NCI-H1105 treated with DMSO at 0.1 percent for 48 hours (cell line): Measurements from ENCODE around the gene OR10A7.
A peak's percentile ranks its signal among the peaks of the same experiment; 100 is the strongest.
"Not testable (repeated sequence)": the region's sequence is repeated elsewhere in the genome, so short reads cannot be mapped to it uniquely, and the experiment has no call there.

Source experiments
- DNase-seq: peaks from one replicate; lab custom pipeline; 2025; lab: John Stamatoyannopoulos, UW

OR10A7 gene, protein sequence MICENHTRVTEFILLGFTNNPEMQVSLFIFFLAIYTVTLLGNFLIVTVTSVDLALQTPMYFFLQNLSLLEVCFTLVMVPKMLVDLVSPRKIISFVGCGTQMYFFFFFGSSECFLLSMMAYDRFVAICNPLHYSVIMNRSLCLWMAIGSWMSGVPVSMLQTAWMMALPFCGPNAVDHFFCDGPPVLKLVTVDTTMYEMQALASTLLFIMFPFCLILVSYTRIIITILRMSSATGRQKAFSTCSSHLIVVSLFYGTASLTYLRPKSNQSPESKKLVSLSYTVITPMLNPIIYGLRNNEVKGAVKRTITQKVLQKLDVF

DNA sequence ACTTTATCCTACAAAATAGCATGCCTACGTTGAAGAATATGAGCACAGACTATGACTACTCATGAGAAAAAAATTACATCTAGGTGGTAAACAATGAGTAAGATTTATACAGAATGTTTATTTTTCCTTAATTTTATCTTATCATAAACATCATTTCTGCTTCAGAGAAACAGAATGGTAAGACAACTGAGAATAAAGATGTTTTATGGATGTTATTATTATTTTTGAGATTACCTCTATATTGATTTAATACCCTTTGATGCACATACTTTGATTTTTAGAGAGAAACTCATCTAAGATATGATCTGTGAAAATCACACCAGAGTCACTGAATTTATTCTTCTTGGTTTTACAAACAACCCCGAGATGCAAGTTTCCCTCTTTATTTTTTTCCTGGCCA lies at the start of gene OR10A7:
Gene OR10A7, plus strand, starts transcription at position 301 of the 400 bp plus-strand sequence. Its CDS starts 0 bp downstream, at position 301.
- DNase-seq: no peak

DNA sequence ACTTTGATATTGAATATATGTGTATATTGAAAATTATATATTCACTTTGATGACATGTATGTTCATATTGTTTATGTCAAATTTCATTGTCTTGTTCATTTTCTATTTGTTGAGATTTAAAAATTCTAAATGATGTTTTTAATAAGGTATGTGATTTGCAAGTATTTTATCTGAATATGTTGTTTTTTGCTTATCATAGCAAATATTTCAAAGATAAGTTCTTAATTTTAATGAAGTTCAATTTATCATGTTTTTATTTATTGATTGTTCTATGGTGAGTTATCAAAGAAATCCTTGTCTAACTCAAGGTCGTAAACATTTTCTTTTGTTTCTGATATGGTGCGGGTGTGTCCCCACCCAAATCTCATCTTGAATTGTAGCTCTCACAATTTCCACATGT lies 49.4 kb upstream of the OR10A7 start:
- DNase-seq: no peak

DNA sequence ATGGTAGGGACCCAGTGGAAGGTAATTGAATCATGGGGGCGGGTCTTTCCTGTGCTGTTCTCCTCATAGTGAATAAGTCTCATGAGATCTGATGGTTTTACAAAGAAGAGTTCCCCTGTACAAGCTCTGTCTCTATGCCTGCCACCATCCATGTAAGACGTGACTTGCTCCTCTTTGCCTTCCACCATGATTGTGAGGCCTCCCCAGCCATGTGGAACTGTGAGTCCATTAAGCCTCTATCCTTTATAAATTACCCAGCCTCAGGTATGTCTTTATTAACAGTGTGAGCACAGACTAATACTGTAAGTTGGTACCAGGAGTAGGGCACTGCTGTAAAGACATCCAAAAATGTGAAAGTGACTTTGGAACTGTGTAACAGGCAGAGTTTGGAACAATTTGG lies 49.0 kb upstream of the OR10A7 start:
- DNase-seq: not testable (repeated sequence)

DNA sequence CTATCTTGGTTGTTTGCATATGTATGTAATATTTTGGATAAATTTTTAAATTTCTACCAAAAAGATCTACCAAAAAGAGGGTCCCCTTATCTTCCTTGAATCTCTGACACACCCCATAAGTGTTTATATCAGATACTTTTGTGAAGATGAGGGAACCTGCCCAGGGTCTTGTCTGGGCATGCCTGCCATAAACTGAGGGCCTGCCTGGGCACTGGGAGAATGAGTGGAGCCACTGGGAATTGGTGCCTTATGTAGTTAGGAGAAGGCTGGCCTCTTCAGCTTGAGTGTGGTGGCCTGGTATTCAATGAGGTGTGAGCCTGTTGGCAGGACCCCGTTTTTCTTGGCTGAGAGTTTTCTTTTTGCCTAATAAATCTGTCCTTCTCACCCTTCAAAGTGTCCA lies 48.1 kb upstream of the OR10A7 start:
- DNase-seq: peak; percentile 0

DNA sequence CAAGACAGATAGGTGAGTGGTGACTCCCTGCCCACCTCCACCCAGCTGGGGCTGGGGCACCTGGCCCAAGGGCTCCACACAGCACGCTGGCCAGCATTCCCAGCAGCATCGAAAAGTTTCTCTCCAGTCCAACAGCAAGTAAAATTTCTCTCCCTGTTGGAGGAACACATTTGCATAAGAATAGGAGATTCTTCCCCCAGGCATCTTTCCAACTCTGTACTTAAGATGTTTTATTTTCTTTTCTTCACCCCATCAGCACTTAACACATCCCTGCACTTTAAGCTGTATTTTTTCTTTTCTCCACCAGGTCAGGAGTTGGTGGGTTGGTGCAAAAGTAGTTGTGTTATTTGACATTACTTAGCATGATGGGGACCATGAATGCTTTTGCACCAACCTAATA lies 47.4 kb upstream of the OR10A7 start:
- DNase-seq: no peak

DNA sequence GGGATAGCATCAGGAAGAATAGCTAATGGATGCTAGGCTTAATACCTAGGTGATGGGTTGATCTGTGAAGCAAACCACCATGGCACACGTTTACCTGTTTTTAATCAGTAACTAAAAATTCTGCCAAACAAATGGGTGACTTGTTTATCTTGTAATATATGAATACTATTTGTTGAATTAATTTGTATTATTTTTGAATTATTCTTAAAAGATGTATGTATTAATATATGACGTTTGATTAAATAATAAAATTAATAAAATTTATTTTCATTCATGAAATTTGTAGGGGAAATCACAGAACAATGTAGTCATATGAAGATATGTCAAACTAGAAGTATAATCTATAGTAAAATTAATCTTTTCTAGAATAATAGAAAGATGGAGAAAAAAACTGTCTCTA lies 32.3 kb upstream of the OR10A7 start:
- no peak for DNase-seq

DNA sequence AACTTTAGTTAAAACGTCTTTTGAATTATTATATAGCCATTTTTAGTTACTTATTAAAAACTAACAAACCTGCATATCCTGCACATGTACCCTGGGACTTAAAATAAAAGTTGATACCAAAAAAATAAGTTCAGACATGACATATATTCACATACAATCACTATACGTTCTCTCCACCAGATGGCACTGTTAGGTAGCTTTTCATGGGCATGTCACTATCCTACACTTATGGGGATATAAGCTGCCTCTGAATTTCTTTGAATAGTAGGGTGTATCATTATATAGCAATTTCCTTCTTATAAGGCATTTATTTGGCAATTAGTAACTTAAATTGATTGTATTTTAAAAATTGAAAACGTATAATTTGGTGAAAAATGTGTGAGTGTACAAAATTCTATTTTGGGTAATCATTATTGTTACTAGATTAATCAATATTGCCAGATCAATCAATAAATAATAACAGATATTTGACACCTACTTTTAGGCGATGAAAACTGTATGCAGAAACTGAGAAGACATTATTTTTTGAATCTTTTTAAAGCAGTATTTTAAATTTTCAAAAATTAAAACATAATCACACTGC lies 31.8 kb upstream of the OR10A7 start:
- peak; percentile 50 for DNase-seq

DNA sequence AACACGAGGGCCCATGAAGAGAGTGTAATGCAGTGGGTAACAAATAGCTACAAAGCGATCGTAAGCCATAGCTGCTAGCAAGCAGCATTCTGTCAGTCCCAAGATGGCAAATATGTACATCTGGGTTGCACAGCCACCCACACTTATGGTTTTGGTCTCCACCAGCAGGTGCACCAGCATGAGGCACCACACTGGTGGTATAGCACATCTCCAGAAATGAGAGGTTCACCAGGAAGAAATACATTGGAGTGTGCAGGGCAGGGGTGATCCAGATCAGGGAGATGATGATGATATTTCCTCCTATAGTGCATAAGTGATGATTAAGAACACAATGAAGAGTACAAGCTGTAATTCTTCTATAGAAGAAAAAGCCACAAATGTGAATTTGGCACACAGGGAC lies 26.4 kb upstream of the OR10A7 start:
- no peak for DNase-seq

DNA sequence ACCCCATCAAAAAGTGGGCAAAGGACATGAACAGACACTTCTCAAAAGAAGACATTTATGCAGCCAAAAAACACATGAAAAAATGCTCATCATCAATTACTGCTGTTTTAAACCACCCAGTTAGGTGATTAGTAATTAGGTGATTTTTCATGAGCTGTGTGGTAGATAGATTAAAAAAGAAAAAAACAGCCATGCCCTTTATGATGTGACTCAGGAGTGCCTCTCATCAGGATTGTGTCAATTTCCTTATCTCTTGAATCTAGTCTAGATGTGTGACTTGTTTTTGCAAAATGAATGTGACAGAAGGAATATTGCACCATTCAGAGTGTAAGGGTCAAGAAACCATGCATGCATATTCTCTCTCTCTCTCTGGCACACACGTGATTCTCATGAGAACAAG lies 5.7 kb downstream of the OR10A7 start:
- DNase-seq: no peak

DNA sequence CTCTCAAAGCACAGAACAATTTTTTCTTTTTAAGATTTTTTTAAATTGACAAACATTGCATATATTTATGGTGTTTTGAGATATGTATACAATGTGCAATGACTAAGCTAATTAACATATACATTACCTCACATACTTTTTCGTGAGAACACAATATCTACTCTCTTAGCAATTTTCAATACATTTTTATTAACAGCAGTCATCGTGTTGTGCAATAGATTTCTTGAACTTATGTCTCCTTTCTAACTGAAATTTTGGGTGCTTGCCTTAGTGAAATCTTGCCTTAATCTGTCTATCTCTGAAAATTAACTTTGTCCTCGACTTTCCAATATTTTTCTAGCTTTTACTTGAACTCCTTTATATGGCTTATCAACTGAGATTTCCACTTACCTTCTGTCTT lies 6.8 kb downstream of the OR10A7 start:
- DNase-seq: no peak

DNA sequence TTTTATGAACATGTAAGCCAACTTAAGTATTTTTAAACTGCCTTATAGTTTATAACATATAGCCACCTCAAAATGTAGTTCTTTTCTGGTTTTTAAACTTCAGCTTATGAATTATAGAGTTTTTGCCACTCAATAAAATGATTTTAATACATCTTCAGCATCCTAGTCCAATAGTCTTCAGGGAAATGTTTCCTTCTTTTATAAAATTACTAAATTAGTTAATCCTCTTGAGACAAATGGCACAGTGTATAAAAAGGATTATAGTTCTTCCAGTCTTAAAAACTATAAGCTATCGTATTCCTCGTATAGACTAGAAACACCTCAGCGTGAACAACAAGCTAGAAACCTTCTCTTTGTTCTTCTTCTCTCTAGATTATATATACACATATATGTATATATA lies 23.5 kb downstream of the OR10A7 start, which contains the start of gene OR6C74:
Gene OR6C74, plus strand, starts transcription at position 301 of the 400 bp plus-strand sequence. CDS start 2,679 bp downstream, outside the sequence.
- no peak for DNase-seq

DNA sequence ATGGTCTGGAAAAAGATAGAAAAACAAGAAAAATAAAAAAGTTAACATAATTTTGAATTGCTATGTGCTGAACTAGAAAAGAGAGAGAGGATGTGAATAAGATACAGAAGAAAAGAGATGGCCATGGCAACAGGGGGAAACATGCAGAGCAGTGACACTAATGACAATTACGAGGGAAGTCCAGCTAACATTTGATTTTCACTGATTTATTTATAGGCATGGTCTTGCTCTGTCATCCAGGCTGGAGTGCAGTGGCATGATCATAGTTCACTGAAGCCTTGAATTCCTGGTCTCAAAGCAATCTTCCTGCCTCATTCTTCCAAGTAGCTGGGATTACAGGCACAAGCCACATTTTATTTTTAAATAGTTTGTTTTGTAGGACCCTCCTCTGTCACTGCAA lies 25.3 kb downstream of the OR10A7 start:
- DNase-seq: no peak

DNA sequence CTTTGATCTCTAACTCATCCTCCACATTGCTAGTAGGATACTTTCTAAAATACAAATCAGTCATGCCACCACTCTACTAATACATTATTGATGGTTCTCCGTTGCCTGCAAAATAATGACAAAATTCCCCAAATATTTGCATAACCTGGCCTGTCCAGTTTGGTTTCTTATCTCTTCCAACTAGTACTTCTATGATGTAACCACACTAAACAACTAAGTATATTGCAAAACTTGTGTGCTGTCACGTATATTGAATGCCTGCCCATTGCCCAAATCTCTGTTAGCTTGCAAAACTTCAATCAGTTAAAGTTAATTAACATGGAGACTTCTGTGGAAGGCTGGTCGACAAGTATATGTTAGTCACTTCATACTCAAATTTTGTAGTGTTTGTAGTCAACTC lies 30.1 kb downstream of the OR10A7 start:
- no peak for DNase-seq

DNA sequence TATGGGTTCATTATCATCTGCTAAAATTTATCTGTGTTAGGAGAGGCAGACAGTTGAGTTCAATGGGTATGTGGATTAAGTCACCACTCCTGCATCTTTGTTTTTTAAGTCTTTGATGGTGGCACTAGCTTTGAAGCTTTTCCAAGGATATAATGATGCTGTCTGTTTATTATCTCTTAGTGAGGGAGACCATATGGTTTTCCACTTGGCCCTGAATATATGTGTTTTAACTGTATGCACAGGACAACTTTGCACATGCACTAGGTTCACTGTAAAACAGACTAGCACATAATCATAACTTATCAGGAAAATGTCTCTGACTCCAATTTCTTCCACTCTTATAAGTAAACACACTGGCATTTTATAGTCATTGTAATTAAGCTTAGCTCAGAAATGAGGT lies 32.5 kb downstream of the OR10A7 start:
- DNase-seq: no peak

DNA sequence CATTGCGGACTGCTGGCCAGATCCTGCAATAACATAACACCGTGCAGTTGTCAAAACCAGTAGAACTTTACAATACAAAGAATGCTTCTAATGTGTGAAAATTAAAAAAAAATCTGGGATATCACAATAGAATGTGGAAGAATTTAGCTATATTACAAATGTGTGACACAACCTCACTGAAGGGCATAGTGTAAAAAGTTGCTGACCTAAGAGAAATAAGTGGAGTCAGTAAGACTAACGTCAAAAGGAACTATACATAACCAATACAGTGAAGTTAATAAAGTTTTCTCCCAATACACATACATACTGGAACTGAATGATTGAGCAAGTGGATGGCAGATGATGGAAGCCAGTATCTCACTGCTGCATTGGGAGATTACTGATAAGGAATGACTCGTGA lies 36.0 kb downstream of the OR10A7 start:
- no peak for DNase-seq

DNA sequence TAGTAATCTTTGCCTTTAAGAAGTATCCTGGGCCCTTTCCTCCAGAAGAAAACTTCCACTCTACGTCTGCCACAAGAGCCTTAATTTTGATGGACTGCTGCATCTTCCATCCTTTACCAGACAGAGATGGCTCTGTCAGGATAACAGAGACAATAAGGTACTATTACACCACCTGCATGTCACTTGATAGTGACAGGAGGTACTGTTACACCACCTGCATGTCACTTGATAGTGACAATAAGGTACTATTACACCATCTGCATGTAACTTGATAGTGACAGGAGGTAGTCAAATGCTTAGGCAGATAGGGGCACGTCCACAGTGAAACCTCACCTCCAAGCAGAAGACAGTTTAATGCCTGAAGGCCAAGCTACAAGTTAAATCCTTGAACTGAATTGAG lies 37.5 kb downstream of the OR10A7 start:
- DNase-seq: no peak
